Bone marrow (tissue), 2 donors: ENCODE measurements around the gene CLK2.
"Not testable (repeated sequence)": the region's sequence is repeated elsewhere in the genome, so short reads cannot be mapped to it uniquely, and the experiment has no call there.

ENCODE experiments used
- DNase-seq, 2 donors: peaks; one replicate each; lab custom pipeline; 2025; lab: John Stamatoyannopoulos, UW

Gene CLK2

DNA sequence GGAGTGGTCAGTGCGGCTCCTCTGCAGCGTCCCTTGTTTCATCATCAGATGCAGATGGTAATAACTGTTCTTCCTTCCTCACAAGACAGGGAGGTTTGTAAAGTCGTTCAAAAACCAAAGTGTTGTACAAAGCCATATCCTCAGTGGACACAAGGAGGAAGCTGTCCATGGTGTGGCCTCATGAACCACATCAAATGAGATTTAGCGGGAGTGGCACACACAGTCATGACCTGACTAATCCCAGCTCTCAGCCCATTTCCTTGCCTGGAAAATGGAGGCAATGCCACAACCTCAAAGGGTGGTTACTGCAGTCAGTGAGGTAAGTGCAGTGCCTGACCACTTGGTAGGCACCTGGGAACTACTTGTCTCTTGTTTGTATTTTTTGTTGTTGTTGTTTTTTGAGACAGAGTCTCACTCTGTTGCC, 31.5 kb downstream of the CLK2 start:
- peak in 1 of 2 donors; percentile 19 for DNase-seq

DNA sequence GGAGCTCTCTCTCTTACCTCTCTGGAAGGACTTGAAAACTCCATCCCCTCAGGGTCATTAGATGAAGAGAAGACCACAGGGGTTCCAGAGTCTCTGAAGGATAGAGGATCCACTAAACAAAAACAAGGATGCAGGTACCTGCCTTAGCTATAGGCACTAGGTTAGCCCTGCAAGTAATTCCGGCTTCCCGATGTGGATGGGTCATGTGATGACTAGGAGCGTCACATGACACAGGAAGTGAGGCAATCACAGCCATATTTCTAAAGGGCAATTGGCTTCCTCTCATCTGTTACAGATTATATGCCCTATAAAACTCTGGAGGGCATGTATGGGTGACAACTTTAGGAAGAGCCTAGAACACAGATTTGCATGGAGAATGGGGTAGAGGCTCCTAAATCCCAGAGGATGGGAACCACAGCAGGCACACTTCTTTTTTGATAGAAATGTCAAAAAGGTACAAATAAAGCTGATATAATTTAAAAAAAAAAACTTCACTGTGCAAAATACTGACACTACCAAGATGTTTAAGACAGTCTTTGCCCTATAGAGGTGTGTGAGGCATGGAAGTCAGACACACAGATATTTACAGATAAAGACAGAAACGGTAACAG, 32.1 kb downstream of the CLK2 start:
- DNase-seq, result peak; percentile 40 to 67

DNA sequence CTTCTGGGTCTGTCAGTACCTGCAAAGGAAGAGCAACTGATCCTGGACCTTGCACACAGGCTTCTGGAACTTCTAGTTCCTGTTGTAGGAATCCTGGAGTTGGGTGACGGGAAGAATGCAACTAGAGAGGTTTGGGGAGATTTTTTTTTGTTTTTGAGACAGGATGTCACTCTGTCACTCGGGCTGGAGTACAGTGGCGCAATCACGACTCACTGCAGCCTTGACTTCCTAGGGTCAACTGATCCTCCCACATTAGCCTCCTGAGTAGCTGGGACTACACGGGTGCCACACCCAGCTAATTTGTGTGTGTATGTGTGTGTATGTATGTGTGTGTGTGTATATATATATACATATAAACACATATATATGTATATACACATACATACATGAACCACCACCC, 36.9 kb downstream of the CLK2 start:
- DNase-seq, result no peak

DNA sequence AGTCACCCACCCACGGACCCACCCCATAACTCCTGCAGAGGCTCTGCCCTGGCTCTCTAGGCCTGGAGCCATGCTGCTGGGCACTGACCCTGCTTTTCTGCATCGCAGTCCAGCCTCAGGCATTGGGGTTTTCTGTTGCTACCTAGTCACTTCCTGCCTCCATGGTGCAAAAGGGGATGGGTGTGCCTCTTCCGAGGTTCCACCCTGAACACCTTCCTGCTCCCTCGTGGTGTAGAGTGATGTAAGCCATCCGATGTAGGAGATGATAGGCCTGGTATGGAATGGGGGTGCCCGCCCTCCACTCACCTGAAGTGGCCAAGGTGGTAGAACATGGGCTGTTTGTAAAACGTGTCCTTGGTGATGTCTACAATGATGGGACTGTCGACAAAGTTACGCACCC, 37.9 kb downstream of the CLK2 start:
- DNase-seq, result not testable (repeated sequence)

DNA sequence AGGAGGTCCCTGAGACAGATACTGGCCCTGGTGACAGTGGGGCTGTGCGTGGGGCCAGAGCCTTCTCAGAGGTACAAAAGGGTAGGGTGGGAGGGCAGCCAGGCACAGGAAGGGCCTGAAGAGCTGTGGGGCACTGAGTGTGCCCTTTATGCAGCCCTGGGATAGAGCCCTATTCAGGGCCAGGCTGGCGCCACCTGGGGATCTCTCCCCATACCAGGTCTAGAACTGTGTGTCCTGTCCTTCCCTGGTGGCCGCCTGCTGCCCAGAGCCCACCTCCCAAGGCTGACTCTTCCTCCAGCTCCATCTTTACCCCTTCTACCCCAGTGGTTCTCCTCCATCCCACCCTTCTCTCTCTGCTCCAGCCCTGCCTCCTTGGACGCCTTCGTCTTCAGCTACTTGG, 39.8 kb downstream of the CLK2 start:
- not testable (repeated sequence) for DNase-seq

DNA sequence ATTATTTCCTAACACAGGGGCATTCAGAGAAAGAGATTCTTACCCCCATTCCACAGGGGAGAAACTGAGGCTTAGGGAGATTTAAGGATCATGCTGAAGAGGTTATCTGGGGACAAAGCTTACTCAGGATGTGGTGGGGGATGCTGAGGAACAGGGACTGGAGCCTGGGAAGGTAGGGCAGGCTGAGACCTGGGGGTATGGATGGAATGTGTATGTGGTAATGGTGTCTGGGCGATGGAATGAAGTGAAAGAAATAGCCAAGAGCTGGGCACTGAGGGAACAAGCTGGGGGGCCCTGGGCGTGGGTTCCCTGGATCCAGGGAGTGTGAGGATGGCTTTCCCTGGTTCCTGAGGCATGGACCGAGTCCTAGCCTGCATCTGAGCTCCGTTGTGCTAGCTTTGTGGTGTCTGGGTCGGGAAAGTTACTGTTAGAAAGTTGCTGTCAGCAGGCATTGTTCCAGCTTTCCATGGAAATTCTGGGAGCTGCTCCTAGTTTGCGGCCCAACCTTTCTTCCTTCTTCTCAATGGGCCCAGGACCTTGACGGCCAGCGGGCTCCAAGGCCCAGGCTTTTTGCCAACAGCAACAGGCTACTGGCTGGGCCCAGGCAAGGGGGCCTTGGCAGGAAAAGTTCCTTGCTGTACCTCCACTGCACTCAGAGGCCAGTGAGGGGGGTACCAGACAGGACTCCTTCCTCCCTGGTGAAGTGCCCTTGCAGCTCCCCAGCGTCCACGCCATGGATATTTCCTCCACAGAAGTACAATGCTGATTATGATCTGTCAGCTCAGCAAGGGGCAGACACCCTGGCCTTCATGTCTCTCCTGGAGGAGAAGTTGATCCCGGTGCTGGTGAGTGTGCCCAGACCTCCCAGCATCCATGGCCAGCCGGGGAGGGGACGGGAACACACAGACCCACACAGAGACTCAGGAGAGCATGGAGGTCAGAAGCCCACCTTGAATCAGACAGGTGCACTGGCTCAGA, 41.0 kb downstream of the CLK2 start:
- not testable (repeated sequence) for DNase-seq

DNA sequence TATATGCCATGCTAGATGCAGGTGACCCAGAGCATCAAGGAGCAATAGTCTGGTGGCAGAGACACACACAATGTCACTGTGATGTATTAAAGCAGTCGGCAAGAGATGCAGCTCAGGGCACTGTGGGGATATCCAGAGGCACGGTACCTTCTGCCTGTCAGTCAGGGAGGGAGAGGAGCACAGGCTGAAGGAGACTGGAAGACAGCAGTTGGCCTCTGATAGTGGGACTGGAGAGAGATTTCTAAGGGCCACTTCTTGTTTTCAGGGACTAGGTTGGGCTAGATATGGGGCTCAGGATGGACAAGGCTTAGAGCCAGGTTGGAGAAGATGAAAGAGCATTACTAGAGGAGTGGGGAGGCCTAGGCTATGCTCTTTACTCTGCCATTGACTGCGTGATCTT, 42.0 kb downstream of the CLK2 start:
- DNase-seq, result not testable (repeated sequence)

DNA sequence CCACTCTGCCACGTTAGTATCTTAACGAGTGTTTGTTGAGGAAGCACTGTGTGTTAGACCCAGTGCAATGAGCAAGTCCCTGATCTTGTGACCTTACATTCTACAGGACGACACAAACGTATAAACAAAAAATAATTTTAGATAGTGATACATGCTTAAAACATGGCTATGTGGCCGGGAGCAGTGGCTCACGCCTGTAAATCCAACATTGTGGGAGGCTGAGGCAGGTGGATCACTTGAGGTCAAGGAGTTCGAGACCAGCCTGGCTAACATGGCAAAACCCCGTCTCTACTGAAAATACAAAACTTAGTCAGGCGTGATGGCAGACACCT, 45.2 kb downstream of the CLK2 start:
- DNase-seq, result no peak

DNA sequence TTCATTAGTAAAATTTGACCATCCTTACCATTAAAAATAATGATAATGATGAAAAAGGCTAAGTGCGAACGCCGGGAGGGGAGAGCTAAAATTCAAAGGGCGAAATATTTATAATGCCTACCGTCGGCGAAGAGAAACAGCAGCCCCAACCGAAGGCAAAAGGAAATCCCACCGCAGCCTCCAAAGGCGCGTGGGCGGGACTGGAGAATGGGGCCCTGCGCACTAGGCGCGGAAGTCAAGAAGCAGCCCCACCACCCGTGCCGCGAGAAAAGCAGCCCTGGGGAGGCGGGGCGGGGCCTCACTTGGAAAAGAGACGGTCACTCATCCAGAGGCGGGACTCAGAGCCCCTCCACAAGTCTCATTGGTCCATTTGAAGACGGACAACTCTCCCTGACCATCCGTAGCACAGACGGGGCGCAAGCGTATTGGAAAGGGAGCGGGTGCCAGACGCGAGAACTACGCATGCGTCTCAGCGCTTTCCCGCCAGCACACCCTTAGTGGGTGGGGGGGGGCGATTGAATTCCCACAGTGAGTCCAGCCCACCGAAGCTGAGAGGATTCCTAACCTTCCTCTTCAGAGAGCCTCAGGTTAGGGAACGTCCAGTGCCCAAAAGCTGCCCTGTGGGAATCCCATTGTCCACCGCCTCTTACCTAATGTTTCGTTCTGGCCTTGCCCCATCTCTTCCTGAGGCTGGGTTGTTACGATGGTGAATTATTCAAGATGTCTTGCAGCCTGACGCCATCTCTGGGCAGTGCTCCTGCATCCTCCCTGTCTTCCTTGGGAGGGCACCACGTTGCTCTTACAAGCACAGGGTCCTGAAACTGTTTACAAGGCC, 45.8 kb downstream of the CLK2 start:
- DNase-seq, result peak; percentile 79 to 95

DNA sequence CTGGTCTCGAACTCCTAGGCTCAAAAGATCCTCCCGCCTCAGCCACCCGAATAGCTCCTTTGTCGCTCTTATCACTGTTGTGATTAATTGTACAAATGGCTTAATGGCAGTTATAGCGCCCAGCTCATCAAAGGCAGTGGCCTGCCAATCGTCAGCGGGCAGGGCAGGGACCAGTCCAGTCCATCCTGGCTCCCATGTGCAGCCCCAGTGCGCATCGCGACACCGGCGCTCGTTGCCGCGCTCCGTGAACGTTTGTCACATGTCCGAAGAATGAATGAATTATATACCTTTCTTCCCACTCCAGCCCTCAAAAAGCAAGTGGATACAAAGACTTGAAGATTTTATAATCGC, 46.4 kb downstream of the CLK2 start:
- no peak for DNase-seq

DNA sequence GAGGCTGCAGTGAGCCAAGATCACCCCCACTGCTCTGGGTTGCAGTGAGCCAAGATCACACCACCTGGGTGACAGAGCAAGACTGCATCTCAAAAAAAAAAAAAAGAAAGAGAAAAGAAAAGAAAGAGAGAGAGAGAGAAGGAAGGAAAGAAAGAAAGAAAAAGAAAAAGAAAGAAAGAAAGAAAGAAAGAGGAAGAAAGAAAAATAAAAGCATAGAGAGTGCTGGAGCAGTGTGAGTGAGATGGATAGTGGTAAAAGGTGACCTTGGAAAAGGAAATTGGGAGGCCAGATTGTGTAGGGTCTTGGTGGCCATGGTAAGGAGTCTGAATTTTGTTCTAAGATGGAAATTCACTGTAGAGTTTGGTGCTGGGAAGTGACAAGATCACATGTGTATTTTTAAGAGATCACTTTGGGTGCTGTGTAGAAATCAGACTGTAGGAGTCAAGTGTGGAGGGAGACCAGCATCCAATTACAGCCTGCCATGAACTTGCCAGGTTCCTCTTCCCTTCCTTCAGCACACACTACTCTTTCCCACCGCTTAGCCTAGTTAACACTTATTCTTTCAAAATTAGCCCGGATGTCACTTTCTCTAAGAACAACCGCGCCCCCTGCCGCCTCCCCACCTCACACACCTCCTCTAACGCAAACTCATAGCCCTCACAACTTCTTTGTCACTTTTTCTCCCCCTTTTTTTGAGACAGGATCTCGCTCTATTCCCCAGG, 47.0 kb downstream of the CLK2 start:
- DNase-seq, result peak; percentile 45 to 95

DNA sequence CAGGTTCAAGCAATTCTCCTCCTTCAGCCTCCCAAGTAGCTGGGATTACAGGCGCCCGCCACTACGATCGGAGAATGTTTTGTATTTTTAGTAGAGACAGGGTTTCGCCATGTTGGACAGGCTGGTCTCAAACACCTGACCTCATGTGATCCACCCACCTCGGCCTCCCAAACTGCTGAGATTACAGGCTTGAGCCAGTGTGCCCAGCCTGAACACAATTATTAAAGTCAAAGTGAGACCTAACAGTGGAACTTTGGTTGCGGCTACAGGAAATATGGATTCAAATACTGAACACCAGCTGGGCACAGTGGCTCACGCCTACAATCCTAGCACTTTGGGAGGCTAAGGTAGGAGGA, 47.9 kb downstream of the CLK2 start:
- not testable (repeated sequence) for DNase-seq

DNA sequence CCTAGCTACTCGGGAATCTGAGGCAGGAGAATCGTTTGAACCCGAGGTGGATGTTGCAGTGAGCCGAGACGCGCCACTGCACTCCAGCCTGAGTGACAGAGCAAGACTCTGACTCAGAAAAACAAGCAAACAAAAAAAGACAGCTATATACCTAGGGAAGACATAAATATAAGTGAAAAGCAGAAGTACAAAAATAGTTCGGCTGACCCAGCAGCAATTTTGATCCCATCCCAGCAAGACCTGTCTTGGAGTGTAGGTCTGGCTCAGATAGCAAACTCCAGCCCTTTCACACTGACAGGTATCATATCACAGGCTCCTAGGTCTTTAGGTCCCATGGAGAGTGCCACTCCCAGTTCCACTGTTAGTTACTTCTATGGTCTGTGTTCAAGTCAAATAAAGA, 50.3 kb downstream of the CLK2 start:
- peak in 1 of 2 donors; percentile 65 for DNase-seq

DNA sequence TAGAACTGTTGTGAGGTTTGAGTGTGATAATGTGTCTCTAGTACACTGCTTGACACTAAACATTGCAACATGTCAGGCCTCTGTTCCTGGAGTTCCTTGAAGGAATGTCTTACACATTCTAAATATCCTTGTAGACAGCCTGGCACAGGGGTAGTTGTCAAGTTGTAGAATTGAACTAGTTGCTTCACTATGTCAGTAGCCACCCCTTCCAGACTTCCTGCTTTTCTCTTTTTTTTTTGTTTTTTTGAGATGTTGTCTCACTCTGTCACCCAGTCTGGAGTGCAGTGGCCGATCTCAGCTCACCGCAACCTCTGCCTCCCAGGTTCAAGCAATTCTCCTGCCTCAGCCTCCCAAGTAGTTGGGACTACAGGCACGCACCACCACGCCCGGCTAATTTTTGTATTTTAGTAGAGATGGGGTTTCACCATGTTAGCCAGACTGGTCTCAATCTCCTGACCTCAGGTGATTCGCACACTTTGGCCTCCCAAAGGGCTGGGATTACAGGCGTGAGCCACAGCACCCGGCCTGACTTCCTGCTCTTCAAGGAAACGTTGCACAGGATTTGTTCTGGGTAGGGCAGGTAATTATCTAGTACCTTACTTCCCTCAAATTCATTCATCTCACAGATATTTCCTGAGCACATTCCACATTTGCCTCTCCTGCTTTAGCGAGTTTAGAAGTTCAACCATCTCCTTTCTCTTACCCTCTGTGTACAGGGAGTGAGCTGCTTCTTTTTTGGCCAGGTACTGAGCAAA, 52.9 kb downstream of the CLK2 start:
- not testable (repeated sequence) for DNase-seq

DNA sequence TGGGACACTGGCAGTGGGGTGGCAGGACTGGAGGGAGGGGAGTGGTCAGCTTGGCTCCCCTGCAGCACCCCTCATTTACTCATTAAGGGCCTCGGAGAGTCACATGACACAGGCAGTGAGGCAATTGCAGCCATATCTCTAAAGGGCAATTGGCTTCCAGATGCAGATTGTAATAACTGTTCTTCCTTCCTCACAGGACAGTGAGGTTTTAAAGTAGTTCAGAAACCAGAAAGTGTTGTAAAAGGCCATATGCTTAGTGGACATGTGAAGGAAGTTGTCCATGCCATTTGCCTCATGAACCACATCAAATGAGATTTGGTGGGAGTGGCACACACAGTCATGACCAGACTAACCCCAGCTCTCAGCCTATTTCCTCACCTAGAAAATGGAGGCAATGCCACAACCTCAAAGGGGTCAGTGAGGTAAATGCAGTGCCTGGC, 53.7 kb downstream of the CLK2 start:
- DNase-seq, result peak in 1 of 2 donors; percentile 19

DNA sequence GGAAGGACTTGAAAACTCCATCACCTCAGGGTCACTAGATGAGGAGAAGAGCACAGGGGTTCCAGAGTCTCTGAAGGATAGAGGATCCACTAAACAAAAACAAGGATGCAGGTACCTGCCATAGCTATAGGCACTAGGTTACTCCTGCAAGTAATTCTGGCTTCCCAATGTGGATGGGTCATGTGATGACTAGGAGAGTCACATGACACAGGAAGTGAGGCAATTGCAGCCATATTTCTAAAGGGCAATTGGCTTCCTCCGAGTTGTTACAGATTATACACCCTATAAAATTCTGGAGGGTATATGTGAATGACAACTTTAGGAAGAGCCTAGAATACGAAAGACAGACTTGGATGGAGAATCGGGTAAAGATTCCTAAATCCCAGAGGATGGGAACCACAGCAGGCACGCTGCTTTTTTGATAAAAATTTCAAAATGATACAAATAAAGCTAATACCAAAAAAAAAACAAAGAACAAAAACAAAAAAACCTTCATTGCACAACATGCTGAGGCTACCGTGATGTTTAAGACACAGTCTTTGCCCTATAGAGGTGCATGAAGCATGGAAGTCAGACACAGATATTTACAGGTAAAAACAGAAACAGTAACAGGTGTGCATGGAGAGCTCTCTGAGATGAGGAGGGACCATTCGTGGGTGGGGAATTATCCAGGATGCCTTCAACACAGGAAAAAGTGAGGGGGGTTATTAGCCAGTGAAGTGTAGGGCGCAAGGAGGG, 54.3 kb downstream of the CLK2 start:
- no peak for DNase-seq

DNA sequence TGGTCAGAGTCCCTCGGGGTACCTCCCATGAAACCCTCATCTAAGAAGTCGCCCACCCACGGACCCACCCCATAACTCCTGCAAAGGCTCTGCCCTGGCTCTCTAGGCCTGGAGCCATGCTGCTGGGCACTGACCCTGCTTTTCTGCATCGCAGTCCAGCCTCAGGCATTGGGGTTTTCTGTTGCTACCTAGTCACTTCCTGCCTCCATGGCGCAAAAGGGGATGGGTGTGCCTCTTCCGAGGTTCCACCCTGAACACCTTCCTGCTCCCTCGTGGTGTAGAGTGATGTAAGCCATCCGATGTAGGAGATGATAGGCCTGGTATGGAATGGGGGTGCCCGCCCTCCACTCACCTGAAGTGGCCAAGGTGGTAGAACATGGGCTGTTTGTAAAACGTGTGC, 58.6 kb downstream of the CLK2 start:
- not testable (repeated sequence) for DNase-seq
